ENCODE data around the gene CTNNBL1. TPM values are rescaled to one million over a fixed set of nuclear protein-coding genes. Genes with fewer than 3 reads are reported as not detected.

CTNNBL1 gene
- total and polyA plus RNA-seq, 12 donors: 42.2 to 104 (median 52.0) TPM

DNA sequence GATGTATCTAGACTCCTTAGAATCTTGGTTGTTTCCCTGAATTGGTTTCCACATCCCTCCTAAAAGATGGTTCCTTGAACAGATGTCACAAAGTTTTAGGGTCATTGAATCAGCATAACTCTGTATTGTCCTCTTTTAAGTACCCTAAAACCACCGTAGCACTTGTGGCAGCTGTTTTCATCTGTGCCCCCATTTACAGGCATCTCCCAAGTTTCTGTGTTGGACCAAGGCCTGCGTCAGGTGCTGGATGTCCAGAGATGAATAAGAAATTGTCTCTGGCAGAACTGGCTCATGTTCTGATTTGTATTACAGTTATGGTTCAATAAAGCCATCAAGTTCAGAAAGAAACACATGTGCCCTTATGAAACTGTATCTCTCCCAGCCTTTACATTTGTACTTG is 48.3 kb downstream of the CTNNBL1 start:
- Histone ChIP-seq H3K4me3 (no peak overlapping the region), H3K4me1 (peaks cover 0 to 27% (median 11%) of the 10 kb centered on the region in 9 donors), H3K9me3 (peaks cover 0 to 13% (median 0%) of the 10 kb centered on the region in 11 donors), H3K27ac (no peak overlapping the region), H3K27me3 (no peaks in the 10 kb centered on the region), H3K36me3 (peaks cover 0 to 50% (median 3%) of the 10 kb centered on the region in 9 donors)
- TF ChIP-seq, protein P1, sequence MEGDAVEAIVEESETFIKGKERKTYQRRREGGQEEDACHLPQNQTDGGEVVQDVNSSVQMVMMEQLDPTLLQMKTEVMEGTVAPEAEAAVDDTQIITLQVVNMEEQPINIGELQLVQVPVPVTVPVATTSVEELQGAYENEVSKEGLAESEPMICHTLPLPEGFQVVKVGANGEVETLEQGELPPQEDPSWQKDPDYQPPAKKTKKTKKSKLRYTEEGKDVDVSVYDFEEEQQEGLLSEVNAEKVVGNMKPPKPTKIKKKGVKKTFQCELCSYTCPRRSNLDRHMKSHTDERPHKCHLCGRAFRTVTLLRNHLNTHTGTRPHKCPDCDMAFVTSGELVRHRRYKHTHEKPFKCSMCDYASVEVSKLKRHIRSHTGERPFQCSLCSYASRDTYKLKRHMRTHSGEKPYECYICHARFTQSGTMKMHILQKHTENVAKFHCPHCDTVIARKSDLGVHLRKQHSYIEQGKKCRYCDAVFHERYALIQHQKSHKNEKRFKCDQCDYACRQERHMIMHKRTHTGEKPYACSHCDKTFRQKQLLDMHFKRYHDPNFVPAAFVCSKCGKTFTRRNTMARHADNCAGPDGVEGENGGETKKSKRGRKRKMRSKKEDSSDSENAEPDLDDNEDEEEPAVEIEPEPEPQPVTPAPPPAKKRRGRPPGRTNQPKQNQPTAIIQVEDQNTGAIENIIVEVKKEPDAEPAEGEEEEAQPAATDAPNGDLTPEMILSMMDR (IDR thresholded peaks at IDR 0.05): no peak
- ATAC-seq: no peak
- WGBS, 2 donors: 97% methylated on average over 2 of the region's 2 CpGs
- intact Hi-C loops (cut with DNase I): no loop called here
- no peak for DNase-seq

DNA sequence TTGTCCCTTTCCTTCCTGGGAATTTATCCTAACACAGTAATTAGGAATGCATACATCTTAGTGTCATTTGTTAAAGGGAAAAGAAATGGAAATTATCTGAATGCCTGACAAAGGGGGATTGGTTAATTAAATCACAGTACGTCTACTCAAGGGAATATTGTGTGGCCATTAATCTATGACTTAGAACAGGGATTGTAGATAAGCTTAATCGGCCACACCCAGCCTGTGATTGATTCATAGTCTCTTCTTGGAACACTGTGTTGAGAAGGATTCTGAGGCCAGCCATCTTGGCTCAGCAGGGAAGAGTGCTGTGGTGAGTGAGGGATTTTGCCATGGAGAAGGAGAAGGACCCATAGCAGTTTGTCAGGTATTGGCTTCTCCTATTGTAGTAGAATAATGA is 50.5 kb downstream of the CTNNBL1 start:
- ATAC-seq (no peak), DNase-seq (no peak)
- Histone ChIP-seq H3K27me3 (no peaks in the 10 kb centered on the region), H3K36me3 (peaks cover 0 to 50% (median 16%) of the 10 kb centered on the region in 9 donors), H3K9me3 (peaks cover 0 to 4% (median 0%) of the 10 kb centered on the region in 11 donors), H3K4me3 (no peak overlapping the region), H3K4me1 (peaks cover 0 to 14% (median 9%) of the 10 kb centered on the region in 9 donors), H3K27ac (no peak overlapping the region)
- TF ChIP-seq, protein P1 (IDR thresholded peaks at IDR 0.05): no peak
- WGBS, 2 donors: 88 to 99% methylated on average over 2 of the region's 2 CpGs
- intact Hi-C loops (cut with DNase I): no loop called here

DNA sequence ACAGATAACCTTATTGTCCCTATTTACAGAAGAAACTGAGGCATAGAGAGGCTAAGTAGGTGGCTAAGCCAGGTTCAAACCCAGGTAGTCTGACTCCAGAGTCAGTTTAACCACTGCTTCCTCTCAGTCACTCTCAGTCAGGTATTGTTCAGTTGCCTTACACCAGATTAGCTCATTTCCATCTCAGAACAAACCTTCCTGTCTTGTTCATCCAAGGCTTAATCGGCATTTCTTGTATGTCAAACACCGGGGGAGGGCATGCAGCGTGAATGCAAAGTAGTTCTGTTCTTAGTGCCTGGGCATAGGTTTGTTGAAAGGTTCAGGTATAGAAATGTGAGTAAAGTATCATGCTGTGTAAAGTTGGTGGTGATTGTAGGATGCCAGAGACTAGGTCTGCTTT is 51.7 kb downstream of the CTNNBL1 start:
- no peak for DNase-seq
- 65 to 84% methylated on average over 3 of the region's 3 CpGs for WGBS, 2 donors
- Histone ChIP-seq H3K4me1 (peaks cover 0 to 19% (median 10%) of the 10 kb centered on the region in 9 donors), H3K27ac (peak overlapping the region in 1 of 10 donors; percentile 29), H3K36me3 (peaks cover 0 to 52% (median 16%) of the 10 kb centered on the region in 9 donors), H3K9me3 (peaks cover 0 to 4% (median 0%) of the 10 kb centered on the region in 11 donors), H3K27me3 (no peaks in the 10 kb centered on the region), H3K4me3 (no peak overlapping the region)
- TF ChIP-seq, protein P1 (IDR thresholded peaks at IDR 0.05): no peak
- intact Hi-C loops (cut with DNase I): no loop called here
- no peak for ATAC-seq

DNA sequence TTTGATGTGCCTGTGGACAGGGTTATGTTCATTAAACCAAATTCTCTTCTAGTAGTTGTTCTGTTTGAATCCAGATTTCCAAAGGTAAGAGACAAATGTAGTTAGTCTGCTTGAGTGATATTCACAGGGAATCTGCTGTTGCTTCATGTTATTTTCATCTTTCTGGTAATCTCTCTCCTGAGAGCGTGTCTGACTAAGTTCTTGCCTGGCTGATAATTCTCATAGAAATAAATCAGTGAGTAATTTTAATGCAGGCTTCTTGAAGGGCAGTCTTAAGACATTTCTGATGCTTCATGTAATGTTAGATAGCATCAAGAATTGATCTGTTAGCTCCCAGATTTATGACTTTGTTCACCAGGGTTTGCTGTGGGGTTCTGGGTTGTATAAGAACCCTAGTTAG is 54.2 kb downstream of the CTNNBL1 start:
- Histone ChIP-seq H3K4me1 (peaks cover 0 to 14% (median 7%) of the 10 kb centered on the region in 9 donors), H3K27ac (no peak overlapping the region), H3K4me3 (no peak overlapping the region), H3K36me3 (peaks cover 0 to 64% (median 16%) of the 10 kb centered on the region in 9 donors), H3K9me3 (peaks cover 0 to 4% (median 0%) of the 10 kb centered on the region in 11 donors), H3K27me3 (no peaks in the 10 kb centered on the region)
- no peak for DNase-seq
- intact Hi-C loops (cut with DNase I): no loop called here
- no peak for ATAC-seq
- 97 to 100% methylated on average over 1 of the region's 1 CpG for WGBS, 2 donors
- TF ChIP-seq, protein P1 (IDR thresholded peaks at IDR 0.05): no peak

Measured in heart right ventricle (tissue), 16 donors.